ENCODE results near the gene STAU1. TPM values are rescaled to one million over a fixed set of nuclear protein-coding genes. Genes with fewer than 3 reads are reported as not detected.
"Not testable (repeated sequence)": the region's sequence is repeated elsewhere in the genome, so short reads cannot be mapped to it uniquely, and the experiment has no call there.

The STAU1 gene
- total RNA-seq, 2 donors from 2014 or later, result 73.2 to 94.7 TPM

DNA sequence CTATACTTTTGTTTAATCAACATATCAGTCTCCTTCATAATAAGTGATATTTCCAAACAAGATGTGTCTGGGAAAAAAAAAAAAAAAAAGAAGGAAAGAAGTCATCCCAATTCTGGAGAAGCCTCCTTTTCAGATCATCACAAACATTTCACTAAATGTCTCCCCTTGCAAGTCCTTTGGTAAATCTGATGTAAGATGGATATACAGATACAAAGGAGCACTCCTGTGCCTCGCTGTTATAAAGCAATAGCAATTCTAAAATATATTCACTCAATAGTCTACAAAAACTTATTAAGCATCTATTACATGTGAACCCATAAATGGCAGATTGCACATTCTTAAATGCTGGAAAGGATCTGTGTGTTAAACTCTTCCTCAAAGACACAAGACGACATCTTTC is 17.4 kb downstream of the STAU1 start:
- H3K27ac ChIP-seq, result no peak overlapping the region

DNA sequence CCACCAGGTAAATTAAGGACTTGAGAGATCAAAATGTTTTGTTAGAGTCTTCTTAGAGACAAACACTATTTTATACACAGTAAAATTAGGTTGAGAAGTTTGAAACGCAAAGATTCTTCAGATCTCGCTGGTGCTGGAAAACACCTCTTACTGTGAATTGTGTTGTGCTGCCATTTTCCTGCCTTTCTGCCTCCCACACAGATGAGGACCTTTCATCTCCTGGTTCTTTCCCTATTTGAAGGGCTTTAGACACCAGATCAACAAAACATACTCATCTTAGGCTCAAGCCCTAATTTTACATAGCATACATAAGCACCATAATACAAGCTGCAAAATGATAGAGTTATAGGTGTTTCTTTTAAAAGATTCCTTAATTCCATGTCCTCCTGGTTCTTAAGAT is 18.6 kb downstream of the STAU1 start:
- Histone ChIP-seq H3K4me3 (no peak overlapping the region), H3K27ac (no peak overlapping the region), H3K9me3 (no peaks in the 10 kb centered on the region), H3K27me3 (replicated peaks; ENCODE audit: insufficient read depth) (no peaks in the 10 kb centered on the region), H3K4me1 (replicated peaks) (peaks cover 3% of the 10 kb centered on the region), H3K36me3 (no peaks in the 10 kb centered on the region)
- no peak for TF ChIP-seq POLR2AphosphoS5 (IDR thresholded peaks at IDR 0.05)
- TF ChIP-seq POLR2A (IDR thresholded peaks at IDR 0.05), result no peak
- TF ChIP-seq, protein P1, sequence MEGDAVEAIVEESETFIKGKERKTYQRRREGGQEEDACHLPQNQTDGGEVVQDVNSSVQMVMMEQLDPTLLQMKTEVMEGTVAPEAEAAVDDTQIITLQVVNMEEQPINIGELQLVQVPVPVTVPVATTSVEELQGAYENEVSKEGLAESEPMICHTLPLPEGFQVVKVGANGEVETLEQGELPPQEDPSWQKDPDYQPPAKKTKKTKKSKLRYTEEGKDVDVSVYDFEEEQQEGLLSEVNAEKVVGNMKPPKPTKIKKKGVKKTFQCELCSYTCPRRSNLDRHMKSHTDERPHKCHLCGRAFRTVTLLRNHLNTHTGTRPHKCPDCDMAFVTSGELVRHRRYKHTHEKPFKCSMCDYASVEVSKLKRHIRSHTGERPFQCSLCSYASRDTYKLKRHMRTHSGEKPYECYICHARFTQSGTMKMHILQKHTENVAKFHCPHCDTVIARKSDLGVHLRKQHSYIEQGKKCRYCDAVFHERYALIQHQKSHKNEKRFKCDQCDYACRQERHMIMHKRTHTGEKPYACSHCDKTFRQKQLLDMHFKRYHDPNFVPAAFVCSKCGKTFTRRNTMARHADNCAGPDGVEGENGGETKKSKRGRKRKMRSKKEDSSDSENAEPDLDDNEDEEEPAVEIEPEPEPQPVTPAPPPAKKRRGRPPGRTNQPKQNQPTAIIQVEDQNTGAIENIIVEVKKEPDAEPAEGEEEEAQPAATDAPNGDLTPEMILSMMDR (IDR thresholded peaks at IDR 0.05), result no peak
- intact Hi-C loops (cut with DNase I), result no loop called here
- WGBS, result 46% methylated on average over 2 of the region's 2 CpGs
- no peak for DNase-seq (ENCODE audit: low spot score)

More for the DNA sequence above, 17.4 kb downstream of the STAU1 start:
- H3K9me3 ChIP-seq, result no peaks in the 10 kb centered on the region
- TF ChIP-seq, protein P1 (IDR thresholded peaks at IDR 0.05), result no peak
- no peak for TF ChIP-seq POLR2A (IDR thresholded peaks at IDR 0.05)
- TF ChIP-seq POLR2AphosphoS5 (IDR thresholded peaks at IDR 0.05), result no peak
- H3K36me3 ChIP-seq, result no peaks in the 10 kb centered on the region
- DNase-seq (ENCODE audit: low spot score), result no peak
- H3K27me3 ChIP-seq (replicated peaks; ENCODE audit: insufficient read depth), result no peaks in the 10 kb centered on the region
- intact Hi-C loops (cut with DNase I), result no loop called here
- no peak overlapping the region for H3K4me3 ChIP-seq
- H3K4me1 ChIP-seq (replicated peaks), result peaks cover 3% of the 10 kb centered on the region
- whole genome bisulfite sequencing, result 76% methylated on average over 2 of the region's 2 CpGs

DNA sequence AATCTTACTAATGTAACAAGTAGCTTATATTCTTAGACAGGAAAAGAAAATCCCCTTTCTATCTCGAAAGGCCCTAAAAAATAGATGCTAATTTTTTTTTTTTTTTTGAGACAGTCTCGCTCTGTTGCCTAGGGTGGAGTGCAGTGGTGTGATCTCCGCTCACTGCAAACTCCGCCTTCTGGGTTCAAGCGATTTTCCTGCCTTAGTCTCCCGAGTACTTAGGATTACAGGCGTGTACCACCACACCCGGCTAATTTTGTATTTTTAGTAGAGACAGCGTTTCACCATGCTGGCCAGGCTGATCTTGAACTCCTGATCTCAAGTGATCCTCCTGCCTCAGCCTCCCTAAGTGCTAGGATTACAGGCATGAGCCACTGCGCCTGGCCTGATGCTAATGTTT is 19.3 kb downstream of the STAU1 start:
- intact Hi-C loops (cut with DNase I); H3K4me1 ChIP-seq (replicated peaks); H3K36me3 ChIP-seq; H3K27me3 ChIP-seq (replicated peaks; ENCODE audit: insufficient read depth); H3K4me3 ChIP-seq; DNase-seq (ENCODE audit: low spot score); H3K27ac ChIP-seq; H3K9me3 ChIP-seq: not testable (repeated sequence)
- 97% methylated on average over 10 of the region's 10 CpGs for WGBS

DNA sequence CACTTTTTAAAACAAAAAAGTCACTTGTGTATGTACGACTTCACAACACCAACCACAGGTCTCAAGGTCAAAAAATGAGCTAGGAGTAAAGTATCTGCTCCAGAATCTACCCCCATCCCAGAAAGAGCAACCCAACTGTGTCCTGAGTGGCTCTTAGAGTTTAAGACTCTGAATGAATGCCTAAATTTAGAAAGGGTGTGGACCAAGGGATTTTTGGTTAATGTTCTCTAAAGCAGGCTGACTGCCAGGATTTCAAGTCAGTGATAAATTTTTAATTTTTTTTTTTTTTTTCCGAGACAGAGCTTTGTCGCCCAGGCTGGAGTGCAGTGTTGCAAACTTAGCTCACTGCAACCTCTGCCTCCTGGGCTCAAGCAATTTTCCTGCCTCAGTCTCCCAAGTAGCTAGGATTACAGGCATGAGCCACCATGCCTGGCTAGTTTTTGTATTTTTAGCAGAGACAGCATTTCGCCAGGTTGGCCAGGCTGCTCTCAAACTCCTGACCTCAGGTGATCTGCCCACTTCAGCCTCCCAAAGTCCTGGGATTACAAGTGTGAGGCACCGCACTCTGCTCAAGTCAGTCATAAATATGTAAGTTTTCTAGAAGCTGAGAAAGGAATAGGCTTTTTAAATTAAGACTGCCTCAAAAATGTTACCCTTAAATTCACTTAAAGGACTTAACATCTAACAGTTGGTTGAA is 20.2 kb downstream of the STAU1 start:
- no peaks in the 10 kb centered on the region for H3K9me3 ChIP-seq
- WGBS, result 62% methylated on average over 5 of the region's 5 CpGs

DNA sequence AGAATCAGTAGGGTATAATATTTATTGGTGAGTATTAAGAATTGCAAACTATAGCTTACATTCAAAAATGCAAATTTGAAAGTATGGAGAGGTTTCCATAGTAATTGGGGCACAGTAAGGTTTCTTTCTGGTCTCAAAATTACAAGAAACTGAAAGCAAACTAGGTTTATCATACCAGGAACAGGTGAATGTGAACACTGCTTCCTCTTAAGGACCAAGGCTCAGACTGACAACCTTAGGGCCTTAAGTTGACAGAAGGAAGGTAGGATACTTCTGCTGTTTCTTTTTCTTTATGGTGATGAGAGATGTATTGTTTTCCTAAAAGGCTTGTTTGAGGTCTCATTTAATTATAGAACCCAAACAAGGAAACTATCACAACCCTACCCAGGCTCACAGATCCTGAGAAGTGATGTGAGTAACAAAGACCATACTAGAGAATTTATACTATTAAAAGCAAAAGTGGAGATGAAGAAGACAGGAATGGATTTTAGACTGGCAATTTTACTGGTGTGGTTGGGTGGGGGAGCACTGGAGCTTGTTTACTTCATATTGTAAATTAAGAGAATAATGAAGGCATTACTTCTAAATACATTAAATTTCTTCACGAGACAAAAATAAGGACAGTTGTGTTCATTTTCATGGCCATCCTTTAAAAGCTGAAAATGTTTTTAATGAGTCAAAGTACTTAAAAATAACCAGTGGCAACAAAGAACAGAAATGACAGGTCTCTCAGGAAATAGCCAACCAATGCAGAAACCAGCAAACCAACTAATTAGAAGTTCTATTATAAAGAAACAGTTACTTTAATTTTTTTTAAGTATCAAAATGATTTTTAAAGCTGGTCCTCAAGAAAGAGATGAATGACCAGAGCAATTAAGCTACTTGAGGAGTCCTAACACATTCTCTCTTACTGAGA is 21.3 kb downstream of the STAU1 start:
- Histone ChIP-seq H3K4me3 (no peak overlapping the region), H3K27me3 (replicated peaks; ENCODE audit: insufficient read depth) (no peaks in the 10 kb centered on the region), H3K4me1 (replicated peaks) (peaks cover 3% of the 10 kb centered on the region), H3K27ac (no peak overlapping the region), H3K9me3 (no peaks in the 10 kb centered on the region), H3K36me3 (no peaks in the 10 kb centered on the region)
- intact Hi-C loops (cut with DNase I), result no loop called here
- no peak for DNase-seq (ENCODE audit: low spot score)
- TF ChIP-seq POLR2AphosphoS5 (IDR thresholded peaks at IDR 0.05) (no peak), POLR2A (IDR thresholded peaks at IDR 0.05) (no peak)
- TF ChIP-seq, protein P1 (IDR thresholded peaks at IDR 0.05), result no peak
- 62% methylated on average over 1 of the region's 1 CpG for whole genome bisulfite sequencing

More for the DNA sequence above, 20.2 kb downstream of the STAU1 start:
- DNase-seq (ENCODE audit: low spot score), result no peak
- TF ChIP-seq POLR2AphosphoS5 (IDR thresholded peaks at IDR 0.05) (no peak), POLR2A (IDR thresholded peaks at IDR 0.05) (no peak)
- TF ChIP-seq, protein P1 (IDR thresholded peaks at IDR 0.05), result no peak
- H3K27me3 ChIP-seq (replicated peaks; ENCODE audit: insufficient read depth), result no peaks in the 10 kb centered on the region
- H3K4me3 ChIP-seq, result no peak overlapping the region
- no peak overlapping the region for H3K27ac ChIP-seq
- H3K36me3 ChIP-seq, result no peaks in the 10 kb centered on the region
- peaks cover 3% of the 10 kb centered on the region for H3K4me1 ChIP-seq (replicated peaks)
- intact Hi-C loops (cut with DNase I), result no loop called here

Measured in prostate gland (tissue), 2 donors.